ENCODE data around the gene CTSZ.
"Not testable (repeated sequence)": the region's sequence is repeated elsewhere in the genome, so short reads cannot be mapped to it uniquely, and the experiment has no call there.

CTSZ gene

DNA sequence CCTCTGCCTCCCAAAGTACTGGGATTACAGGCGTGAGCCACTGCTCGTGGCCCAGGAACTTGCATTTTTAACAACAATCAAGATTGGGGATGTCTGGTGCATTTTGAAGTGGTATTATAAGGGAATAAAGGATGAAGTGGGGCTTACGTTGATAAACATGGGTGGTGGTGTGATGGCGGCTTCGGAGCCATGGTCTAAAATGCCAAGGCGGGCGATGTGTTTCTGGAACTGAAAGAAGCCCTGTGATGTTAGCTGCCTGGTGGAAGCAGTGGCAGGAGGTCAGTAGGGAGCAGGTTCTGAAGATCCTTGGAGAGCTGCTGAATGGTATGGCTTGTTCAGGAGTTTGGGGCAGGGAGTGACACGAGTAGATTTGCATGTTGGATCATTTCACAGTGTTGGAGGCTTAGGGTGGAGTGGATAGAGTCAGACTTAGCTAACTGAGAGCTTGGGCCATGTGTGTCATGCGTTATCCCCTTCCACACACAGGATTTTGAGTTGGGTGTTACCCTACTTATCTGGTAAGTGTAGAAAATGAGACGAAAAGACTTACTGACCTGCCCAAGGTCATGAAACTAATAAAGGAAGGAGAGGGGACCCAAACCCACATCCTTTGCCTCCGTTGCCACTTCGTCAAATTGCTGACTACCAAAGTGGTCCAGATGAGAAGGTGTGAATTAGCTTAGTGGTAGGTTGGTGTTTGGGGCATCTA lies 24.5 kb downstream of the CTSZ start:
- no peak for DNase-seq

DNA sequence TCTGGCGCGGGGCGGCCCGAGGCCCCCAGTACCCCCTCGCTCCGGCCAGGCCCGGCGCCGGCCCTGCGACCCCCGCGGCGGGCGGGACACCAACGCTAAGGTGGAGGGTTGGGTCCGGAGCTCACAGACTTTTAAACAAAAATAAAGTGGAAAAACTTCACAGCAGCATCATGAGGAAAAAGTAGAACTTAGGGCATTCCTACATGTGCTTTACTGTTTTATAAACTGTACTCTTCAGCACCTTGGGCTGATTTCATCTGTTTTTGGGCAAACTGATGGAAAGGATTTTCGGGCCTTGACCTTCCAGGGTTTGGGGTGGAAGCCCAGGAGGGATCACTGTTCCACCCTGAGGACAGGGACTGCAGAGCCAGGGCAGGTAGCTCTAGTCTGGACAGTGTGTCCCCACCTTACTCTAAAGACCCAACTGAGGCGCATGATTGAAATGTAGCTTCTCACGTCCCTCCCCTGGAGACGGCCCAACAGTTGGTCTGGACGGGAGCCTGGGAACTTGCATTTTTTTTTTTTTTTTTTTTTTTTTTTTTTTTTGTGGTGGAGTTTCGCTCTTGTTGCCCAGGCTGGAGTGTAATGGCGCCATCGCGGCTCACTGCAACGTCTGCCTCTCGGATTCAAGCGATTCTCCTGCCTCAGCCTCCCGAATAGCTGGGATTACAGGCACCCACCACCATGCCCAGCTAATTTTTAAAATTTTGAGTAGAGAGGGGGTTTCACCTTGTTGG lies 25.3 kb downstream of the CTSZ start:
- peak in 1 of 56 donors; percentile 14 for DNase-seq

DNA sequence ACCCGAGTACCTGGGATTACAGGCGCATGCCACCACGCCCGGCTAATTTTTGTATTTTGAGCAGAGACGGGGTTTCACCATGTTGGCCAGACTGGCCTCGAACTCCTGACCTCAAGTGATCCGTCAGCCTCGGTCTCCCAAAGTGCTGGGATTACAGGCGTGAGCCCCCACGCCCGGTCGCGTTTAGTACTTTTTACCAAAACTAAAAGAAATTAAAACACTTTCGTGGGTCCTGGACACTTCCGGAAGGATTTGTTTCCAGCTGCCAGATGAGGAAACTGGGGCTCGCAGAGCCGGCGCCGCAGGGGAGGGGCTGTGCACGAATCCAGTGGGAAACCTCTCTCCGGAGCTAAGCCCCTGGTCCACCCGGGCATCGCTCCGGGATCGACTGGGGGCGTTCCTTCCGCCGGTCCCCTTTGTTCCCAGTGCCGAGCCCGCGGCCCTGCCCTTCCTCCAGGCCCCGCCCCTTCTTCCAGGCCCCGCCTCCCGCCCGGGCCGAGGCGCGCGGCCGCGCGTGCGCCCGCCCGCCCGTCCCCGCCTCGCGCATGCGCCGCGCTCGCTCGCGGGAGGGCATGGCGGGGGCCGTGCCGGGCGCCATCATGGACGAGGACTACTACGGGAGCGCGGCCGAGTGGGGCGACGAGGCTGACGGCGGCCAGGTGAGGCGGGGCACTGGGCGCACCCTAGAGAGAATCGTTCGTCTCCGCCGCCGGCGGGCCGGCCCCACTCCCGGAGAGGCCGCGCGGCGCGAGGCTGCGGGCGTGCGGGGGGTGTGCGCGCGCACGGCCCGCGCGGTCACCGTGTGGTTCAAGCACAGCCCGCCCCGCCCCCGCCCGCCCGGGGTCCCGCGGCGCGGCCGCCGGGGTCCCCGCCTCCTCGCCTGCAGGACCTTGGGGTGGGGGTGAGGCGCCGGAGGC lies 26.1 kb downstream of the CTSZ start, which contains the start of gene NELFCD:
Gene NELFCD, plus strand, starts transcription at position 546 of the 917 bp plus-strand sequence. Its CDS starts 54 bp downstream, at position 600.
- peak in 52 of 56 donors; percentile 29 to 87 (median 75) for DNase-seq

DNA sequence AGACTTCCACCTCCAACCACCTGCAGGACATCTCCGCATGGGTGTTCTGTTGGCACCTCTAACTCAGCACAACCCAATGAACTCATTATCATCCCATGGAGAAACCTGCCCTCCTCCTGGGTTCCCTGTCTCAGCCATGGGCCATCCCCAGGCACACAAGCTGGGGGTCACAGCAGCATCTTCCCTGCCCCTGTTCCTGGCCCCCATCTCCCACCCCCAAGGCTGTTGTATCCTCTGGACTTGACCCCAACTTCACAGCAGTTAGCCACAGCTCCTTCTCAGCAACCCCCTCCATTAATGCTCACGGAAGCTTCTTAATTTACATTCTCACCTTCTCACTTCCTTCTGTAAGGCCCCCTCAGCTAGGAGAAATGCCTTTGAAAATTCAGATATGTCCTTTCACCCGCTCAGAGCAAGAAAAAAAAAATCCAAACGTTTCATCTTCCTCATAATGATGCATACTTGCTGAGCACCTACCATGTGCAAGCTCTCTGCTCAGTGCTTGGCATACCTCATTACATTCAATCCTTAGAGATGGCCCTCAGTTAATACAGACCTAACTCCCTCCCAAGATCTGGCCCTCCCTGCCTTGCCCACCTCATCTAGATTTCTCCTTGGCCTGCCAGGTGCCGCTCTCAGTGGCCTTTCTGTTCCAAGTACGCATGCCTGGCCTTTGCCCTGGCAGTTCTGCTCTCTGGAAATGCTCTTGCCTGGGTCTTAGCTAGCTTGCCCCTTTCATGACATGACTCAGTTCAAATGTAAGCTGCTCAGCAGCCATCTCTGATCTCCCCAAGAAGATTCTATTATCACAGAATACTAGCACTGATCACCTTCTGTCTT lies 28.5 kb downstream of the CTSZ start:
- DNase-seq: no peak

DNA sequence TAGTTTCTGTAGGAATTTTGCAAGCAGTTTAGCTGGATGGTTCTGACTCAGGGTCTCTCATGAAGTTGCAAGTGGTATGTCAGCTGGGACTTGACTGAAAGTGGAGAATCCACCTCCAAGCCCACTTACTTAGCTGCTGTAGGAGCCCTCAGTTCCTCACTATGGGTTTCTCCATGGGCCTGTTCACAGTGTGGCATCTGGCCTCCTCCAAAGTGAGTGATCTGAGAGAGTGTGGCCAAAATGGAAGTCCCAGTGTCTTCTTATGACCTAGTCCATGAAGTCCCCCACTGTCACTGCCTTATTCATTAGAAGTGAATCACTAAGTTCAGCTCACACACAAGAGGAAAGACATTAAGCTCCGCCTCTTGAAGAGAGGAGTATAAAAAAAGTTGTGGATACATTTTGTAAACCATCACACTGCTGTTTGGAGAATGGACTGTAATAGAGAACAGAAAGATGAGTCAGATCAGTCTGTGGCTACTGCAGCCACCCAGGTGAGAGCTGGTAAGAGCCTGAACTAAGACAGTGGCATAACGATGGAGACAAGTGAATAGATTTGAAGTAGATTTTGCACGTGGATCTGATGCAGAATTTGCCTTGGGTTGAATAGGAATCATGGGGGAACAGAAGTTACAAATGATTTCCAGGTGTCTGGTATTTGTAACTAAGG lies 30.9 kb downstream of the CTSZ start:
- no peak for DNase-seq

DNA sequence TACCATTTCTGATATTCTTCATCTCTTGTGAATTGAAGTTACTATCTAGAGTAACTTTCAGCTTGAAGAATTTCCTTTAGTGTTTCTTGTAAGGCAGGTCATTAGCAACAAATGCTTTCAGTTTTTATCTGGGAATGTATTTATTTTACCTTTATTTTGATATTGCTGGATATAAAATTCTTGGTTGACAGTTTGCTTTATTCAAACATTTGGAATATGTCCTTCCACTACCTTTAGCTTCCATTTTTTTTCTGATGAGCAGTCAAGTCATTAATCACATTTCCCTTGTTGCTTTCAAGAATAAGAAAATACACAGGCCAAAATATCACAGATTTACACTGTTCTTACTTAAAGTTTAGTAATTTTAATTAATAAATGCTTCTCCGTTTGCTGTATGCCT lies 31.7 kb downstream of the CTSZ start:
- no peak for DNase-seq

DNA sequence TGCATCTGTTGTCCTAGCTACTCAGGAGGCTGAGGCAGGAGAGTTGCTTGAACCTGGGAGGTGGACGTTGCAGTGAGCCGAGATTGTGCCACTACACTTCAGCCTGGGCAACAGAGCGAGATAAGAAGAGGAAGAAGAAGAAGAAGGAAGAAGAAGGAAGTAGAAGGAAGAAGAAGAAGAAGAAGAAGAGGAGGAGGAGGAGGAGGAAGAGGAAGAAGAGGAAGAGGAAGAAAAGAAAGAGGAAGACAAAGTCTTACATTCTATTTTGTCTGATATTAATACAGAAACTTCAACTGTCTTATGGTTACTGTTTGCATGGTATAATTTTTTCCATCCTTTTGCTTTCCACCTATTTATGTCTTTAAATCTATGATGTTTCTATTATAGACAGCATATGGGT lies 33.2 kb downstream of the CTSZ start:
- no peak for DNase-seq

DNA sequence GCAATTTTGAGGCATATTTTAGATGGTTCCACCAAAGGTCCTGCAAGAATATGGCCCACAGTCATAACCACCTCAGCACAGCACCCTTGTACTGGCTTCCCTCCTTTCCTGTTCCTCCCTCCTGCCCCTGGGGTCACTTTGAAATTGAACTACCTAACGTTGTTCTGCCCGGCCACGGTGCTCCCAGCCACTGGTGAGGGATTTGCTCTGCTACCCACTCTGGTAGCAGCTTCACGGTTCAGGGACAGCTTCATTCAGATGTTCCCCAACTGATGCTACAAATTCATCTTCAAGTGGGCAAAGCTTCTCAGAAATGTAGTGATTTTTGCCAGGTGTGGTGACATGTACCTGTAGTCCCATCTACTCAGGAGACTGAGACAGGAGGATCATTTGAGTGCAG lies 33.9 kb downstream of the CTSZ start:
- DNase-seq: no peak

DNA sequence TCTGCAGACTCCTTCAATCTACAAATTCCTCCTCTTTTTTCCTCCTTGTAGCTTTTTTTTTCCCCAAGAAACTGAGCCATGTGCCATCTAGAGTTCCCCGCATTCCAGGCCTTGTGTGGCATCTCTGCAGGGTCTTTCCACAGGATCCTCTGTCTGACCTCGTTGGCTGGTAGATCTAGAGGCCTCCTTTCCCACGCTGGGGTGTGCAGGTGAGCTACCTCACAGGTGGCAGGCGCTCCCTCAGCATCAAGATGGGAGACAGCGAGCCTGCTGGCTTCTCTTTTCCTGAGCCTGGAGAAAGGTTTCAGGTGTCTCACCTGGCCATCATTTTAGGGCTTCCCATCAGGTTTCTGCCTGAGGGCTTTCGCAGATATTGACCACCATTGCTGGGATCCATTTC lies 35.6 kb downstream of the CTSZ start:
- no peak for DNase-seq

DNA sequence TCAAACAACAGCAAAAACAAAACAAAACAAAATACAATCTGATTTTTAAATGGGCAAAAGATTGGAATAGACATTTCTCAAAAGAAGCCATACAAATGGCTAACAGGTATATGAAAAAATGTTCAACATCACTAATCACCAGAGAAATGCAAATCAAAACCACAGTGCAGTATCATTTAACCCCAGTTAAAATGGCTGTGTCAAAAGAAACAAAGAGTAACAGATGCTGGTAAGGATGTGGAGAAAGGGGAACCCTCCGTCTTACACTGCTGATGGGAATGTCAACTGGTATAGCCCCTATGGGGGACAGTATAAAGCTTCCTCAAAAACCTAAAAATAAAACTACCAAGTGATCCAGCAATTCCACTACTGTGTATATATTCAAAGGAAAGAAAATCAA lies 36.9 kb downstream of the CTSZ start:
- DNase-seq: no peak

DNA sequence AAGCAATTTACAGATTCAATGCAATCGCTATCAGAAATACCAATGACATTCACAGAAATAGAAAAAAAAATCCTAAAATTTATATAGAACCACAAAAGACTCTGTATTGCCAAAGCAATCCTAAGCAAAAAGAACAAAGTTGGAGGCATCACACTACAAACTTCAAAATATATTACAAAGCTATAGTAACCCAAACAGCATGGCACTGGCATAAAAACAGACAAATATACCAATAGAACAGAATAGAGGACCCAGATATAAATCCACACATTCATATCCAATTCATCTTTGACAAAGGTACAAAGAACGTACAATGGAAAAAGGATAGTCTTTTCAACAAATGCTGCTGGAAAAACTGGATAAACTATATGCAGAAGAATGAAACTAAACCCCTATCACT lies 37.6 kb downstream of the CTSZ start:
- no peak for DNase-seq

DNA sequence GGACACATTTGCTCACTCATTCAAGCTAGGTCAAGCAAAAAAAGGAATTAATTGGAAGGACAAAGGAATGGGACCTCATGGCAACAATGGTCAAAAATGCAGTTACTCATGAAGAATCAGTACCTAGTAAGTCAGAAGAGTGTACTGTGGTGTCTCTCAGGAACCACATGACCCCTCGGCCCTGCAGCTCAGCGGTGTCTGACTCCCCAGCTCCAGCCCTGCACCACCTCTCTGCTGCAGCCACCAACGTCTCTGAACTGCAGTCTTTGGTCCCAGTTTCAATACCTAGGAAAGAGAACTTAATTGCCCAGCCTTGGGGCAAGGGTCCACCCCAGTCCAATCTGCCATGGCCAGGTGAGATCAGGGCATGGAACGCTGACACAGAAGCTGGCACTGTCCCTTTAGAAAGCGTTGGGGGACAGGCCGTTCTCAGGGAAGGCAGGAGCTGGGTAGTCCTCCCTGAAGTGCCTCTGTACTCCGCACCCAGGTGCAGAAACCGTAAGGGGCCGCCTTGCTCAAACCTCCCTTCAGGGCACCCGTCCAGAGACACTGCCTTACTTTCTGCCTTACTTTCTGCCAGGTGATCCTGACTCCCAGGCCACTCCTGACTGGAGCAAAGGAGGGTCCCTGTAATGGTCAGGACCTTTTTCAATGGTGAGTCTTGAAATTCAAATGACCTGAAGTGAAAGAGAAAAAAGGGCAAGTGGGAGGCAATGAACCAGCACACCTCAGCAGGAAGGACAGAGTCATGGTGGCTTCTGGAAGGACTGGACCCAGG lies 39.2 kb downstream of the CTSZ start:
- no peak for DNase-seq

DNA sequence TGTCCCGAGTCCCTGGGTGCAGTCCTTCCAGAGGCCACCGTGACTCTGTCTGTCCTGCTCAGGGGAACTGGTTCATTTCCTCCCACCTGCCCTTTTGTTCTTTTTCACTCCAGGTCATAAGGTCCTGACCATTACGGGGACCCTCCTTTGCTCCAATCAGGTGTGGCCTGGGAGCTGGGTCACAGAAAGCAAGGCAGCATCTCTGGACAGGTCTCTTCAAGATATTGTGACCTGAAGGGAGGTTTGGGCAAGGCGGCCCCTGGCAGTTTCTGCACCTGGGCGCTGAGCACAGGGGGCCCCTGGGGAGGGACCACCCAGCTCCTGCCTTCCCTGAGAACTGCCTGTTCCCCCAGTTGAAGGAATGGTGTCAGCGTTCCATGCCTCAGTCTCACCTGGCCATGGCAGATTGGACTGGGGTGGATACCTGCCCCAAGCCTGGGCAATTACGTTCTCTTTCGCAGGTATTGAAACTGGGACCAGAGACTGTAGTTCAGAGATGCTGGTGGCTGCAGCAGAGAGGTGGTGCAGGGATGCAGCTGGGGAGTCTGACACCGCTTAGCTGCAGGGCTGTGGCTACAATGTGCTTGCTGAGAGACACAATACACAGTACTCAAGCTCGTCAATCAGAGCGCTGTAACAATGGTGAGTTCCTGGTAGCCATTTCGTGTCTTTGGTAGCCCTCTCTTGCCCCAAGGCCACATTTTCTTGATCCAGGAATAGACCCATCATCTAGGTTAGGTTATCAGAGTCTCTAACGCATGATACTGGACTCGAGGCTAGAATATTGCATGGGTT lies 41.6 kb downstream of the CTSZ start:
- DNase-seq: no peak

DNA sequence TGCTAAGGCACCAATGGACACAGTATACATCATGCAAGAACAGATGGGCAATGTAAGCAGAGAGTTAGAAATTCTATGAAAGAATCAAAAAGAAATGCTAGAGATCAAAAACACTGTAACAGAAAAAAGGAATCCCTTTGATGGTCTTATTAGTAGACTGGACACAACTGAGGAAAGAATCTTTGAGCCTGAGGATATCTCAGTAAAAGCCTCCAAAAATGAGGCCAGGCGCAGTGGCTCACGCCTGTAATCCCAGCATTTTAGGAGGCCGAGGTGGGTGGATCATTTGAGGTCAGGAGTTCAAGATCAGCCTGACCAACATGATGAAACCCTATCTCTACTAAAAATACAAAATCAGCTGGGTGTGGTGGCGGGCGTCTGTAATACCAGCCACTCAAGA lies 43.1 kb downstream of the CTSZ start:
- not testable (repeated sequence) for DNase-seq

DNA sequence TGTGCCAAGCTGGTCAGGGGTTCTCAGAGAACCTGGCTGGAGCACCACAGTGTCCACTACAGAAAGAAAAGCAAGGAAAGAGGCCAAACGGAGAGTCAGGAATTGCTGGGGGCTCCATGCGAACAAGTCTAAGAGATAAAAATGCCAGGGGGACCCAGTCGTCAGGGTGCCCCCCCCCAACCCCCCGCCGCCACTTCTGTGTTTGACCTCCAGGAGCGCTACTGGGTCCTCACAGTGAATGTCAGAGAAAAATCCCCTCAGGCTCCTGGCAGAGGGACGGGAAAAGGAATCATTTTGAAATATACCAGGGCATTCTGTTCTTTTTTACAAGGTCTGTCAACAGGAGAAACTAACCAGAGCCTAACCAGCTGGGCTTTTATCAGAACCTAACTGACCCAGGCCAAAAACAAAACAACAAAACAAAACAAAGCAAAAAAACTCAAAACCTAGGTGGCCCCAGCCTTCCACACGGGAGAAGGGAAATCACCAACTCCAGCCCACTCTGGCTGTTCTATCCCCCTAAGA lies 43.9 kb downstream of the CTSZ start:
- DNase-seq: no peak

DNA sequence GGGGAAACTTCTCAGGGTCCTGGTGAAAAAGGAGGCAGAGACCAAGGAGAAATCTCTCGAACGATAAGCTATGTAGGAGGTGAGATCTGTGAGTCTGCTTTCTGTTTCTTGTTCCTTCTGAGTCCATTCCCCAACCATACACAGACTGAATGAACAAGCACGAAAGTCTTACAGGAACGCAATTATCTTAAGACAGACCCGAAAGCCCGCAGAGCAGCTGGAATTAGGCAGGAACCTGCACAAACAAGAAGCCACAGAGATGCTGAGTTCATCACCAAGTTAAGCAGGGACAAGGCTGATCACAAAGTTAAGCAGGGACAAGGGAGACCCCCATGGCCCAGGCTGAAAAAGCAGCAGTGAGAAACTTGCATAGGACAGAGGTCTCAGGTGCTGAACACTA lies 47.4 kb downstream of the CTSZ start:
- no peak for DNase-seq

DNA sequence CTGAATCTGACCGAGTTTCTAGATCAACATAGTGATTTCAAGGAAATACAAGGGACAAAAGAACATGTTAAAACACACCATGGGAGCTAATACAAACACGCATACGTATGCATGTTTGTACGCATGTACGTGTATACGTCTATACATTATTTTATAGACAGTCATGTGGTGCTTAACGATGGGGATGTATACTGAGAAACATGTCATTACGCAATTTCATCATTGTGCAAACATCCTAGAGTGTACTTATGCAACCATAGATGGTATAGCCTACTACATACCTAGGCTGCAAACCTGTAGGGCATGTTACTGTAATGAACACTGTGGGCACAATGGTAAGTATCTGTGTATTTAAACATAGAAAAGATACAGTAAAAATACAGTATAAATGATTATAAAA lies 51.0 kb downstream of the CTSZ start:
- no peak for DNase-seq

DNA sequence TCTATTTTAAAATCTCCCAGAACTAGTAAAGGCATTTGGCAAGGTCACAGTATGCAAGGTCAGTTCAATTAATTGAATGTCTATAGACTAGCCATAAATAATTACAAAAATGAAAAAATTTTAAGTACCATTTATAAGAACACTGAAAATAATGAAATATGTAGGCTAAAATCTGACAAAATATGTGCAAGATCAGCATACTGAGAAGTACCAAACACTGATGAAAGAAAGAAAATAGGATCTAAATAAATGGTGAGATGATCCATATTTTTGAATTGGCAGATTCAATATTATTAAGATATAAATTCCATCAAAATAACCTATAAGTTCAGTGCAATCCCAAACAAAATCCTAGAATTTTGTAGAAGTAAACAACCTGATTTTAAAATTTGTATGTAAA lies 54.0 kb downstream of the CTSZ start:
- DNase-seq: no peak

DNA sequence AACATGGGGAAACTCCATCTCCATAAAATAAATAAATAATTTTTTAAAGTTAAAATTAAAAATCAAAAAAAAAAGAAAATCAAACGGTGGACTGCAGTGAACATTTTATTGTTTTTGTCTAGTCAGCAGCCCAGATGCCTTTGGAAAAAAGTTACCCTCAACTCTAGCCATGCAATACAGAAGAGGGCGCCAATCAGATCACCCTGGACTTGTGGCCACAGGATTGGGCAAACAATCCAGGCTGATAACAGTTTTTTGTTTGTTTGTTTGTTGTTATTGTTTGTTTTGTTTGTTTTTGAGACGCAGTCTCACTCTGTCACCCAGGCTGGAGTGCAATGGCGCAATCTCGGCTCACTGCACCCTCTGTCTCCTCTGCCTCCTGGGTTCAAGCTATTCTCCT lies 56.5 kb downstream of the CTSZ start:
- no peak for DNase-seq
